ENCODE data around the gene CBX2.

The CBX2 gene

DNA sequence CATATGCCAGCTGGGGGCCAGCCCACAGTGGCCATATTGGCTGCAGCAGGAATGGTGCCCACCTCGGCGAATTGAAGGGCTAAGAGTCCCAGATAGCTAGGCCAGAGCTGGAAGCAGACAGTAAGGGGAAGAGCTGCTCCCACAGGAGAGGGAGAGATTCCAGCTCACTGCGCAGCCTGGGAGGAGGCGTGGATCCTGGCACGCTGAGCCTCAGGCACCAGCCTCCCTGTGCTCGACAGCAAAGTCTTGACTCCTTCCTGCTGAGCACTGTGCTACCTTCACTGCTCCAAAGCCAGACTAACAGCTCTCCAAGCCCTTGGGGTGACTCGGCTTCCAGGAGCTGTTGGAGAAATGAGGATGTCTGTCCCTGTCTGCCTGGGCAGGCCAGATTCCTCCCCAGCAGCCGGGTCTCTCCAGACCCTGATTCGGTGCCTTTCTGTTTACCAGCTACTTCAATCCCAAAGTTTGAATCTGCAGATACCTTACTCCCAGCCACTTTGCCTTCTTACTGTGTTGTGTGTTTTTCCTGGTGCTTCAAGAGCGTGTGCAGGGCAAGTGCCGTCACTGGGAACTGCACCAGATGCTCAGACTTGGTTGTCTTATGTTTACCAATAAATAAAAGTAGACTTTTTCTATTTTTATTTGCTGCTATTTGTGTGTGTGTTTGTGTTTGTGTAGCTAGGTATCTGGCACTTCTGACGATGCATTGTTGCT, 9.1 kb downstream of the CBX2 start:
- ATAC-seq = no peak
- H3K4me3 Mint-ChIP-seq = no peak overlapping the region
- peaks cover 96% of the 10 kb centered on the region for H3K27me3 Mint-ChIP-seq
- H3K4me1 Mint-ChIP-seq = peaks cover 12% of the 10 kb centered on the region
- no peaks in the 10 kb centered on the region for H3K9me3 Mint-ChIP-seq
- no peaks in the 10 kb centered on the region for H3K36me3 Mint-ChIP-seq
- no peak overlapping the region for H3K27ac Mint-ChIP-seq

DNA sequence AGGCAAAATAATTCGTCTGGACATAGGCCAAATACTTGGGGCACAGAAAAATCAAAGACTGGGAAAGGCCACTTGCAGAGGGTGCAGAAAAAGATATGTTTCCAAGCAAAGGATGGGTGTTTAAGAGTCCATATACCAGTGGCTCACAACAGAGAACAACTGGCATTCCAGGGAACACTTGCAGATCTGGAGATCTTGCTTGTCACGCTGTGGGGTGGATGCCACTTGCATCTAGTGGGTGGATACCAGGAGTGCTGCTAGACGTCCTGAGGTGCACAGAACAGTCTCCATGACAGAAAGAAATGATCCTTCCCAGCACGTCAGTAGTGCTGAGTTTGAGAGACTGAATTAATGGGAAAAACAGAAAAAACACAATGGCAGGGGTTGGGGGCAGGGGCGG, 10.5 kb downstream of the CBX2 start:
- no peak for ATAC-seq
- Mint-ChIP-seq H3K4me3 (no peak overlapping the region), H3K27ac (no peak overlapping the region), H3K9me3 (no peaks in the 10 kb centered on the region), H3K4me1 (peaks cover 9% of the 10 kb centered on the region), H3K27me3 (peaks cover 86% of the 10 kb centered on the region), H3K36me3 (no peaks in the 10 kb centered on the region)

DNA sequence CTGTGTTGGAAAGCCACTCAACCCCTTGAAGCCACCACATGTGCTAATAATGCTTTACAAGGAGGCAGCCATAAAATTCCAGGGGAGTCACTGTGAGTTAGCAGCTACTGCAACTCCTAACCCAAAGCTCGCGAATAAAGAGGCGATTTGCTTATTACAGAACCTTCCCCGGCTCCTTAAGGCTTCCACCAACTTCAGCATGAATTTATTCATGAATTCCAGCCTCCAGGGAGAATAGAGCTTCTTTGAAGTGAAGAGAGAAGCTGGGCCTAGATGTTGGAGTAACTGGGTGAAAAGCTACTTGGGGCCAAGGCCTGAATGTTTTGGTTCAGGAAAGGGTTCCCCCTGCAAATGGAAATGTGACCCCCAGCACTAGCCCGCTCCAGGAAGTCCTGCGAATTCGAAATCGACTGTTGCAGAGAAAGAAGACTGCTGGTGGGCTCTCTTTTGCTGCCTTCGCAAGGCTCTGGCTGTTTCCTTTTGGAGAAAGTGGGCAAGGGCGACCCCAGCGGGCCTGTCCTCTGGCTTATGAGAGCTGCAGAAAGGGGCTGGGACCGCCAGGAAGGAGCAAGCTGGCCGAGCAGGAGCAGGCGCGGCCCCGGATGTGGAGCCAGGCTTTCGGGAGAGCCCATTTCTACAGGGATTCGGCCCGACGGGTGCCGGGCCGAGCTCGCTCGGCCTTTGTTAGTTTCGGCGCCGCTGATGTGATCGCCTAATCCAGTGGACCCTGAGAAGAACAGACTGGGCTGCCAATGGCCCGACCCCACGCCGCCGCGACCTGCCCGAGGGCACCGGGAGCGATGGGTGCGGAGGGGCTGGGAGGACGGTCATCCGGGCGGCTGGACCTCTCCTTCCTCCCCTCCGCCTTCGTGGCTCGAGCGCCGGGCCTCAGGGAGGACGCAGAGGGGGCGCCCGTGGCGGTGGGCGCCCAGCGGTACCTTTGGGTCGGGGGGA, 11.3 kb downstream of the CBX2 start:
- Mint-ChIP-seq H3K4me3 (no peak overlapping the region), H3K9me3 (no peaks in the 10 kb centered on the region), H3K4me1 (peaks cover 9% of the 10 kb centered on the region), H3K27me3 (peaks cover 78% of the 10 kb centered on the region), H3K27ac (no peak overlapping the region), H3K36me3 (no peaks in the 10 kb centered on the region)
- ATAC-seq = no peak

DNA sequence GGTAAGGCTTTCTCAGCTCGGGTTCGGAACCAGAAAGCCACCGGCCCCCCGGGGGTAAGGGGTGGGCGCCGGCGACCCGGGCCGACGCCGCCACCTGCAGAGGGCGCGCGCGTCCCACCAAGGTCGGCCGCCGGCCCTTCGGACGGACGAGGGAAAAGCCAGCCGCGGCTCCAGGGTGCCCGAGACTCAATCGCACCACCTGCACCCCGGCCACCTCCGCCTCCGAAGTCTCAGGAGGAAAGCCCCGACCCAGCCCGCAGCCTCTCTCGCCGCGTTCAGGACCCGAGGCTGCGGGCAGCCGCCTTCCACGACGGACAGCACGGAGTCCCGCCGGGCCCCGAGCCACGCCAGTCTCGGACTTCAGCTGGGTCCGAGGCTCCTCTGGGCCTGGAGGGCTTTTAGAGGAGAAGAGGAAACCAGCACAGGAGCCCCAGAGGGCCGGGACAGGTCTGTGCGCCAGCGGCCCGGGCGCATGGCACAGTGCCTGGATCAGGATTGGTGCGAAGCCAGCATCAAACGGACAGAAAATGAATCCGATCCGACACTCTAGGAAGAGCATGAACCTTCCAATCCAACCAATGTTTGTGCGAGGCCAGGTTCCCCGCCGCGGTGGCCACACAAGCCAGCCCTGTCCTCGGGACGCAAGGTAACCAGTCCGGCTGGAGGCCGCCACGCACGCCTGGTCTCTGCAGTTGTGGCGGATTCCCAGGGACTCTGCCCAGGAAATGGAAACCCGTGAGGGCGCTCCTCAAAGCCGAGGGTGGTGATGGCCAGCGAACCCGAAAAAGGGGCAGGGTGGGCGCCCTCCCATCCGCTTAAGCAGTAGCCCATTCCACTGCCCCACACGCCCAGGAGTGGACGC, 12.2 kb downstream of the CBX2 start:
- Mint-ChIP-seq H3K4me1 (peaks cover 9% of the 10 kb centered on the region), H3K27me3 (peaks cover 69% of the 10 kb centered on the region), H3K36me3 (no peaks in the 10 kb centered on the region), H3K4me3 (no peak overlapping the region), H3K27ac (no peak overlapping the region), H3K9me3 (no peaks in the 10 kb centered on the region)
- peak; percentile 44 for ATAC-seq

DNA sequence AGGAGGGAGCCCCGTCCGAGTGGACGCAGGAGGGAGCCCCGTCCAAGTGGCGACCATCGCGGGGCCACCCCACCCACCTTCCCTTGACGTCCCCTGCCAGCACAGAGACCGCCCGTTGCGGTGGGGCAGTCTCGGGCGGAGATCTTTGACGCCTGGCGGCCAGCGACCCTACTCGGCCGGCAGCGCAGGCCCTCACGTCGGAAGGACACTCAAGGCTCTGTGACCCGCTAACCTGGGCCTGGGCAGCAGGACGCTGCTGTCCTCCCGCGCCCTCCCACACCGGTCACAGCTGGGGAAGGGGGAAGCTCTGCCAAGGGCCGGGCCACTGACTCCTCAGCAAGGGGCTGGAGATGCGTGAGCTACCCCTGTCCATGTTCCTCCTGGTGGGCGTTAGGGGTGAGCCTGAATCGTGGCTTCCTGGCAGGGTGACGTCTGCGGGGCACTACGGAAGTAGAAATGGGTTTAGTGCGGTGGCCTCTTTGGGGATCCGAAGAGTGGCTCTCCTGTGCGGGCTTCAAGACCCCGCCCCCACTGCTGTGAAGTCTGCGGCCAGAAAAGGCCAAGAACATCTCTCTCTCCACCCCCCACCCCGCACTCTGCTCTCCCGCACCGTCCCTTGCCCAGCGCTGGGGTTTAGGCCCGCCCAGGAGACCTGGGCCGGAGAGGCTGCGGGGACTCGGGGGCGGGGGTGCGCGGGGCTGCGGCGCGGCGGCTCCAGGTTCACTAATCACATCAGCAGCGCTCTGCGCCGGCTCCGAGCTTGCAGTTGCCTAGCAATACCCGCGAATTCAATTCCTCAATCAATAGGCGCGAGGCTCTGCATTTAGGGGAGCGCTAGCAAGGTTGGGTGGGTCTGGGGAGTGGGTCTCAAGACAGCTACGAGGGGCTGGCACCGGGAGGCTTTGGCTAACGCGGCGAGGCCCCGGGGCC, 13.1 kb downstream of the CBX2 start:
- no peak for ATAC-seq
- Mint-ChIP-seq H3K9me3 (no peaks in the 10 kb centered on the region), H3K4me1 (peaks cover 14% of the 10 kb centered on the region), H3K27ac (no peak overlapping the region), H3K4me3 (no peak overlapping the region), H3K27me3 (peaks cover 60% of the 10 kb centered on the region), H3K36me3 (no peaks in the 10 kb centered on the region)

DNA sequence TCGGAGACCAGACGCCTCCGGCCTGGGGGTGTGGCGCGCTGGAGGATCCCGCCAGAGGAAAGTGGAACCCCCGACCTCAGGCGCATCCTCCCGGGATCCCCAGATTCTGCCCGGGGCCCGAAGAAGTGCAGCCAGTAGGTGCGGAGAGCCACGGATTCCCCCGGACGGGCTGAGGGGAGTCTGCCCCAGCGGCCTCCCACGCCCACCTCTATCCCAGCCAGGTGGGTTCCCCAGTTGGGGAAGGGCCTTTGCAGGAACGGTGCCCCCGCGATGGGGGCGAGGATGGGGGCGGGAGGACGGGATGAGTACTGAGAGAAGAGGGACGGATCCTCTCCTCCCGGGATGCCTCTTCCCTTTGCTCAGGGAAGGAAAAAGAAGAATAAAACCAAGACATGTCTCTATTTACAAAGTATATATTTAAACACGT, 13.8 kb downstream of the CBX2 start:
- H3K4me3 Mint-ChIP-seq = no peak overlapping the region
- H3K27me3 Mint-ChIP-seq = peaks cover 54% of the 10 kb centered on the region
- H3K4me1 Mint-ChIP-seq = peaks cover 19% of the 10 kb centered on the region
- no peaks in the 10 kb centered on the region for H3K9me3 Mint-ChIP-seq
- ATAC-seq = no peak
- no peak overlapping the region for H3K27ac Mint-ChIP-seq
- no peaks in the 10 kb centered on the region for H3K36me3 Mint-ChIP-seq

DNA sequence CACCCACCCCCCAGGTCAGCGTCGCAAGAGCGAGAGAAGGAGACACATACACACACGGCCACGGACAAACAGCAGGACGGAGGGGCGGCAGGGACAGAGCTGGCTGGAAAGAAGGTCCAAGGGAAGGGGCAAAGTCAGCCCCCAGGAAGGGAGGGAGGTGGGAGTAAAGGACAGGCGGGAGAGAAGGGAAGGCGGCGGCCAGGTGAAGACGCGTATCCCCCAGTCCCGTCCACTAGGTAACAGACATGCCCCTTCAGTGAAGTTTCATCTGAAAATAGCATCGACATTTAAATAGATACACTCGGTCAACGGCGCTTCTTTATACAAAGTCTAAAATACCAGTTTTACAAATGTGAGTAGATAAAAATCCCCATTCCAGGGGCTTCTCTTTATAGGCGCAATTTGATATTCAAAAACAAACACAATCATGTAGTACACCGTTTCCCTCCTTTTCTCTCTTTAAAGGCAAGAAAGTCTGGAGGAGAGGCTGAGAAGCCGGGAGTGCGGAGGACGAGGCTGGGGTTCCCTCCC, 14.5 kb downstream of the CBX2 start:
- no peak for ATAC-seq
- H3K27ac Mint-ChIP-seq = no peak overlapping the region
- H3K4me1 Mint-ChIP-seq = peaks cover 19% of the 10 kb centered on the region
- no peaks in the 10 kb centered on the region for H3K9me3 Mint-ChIP-seq
- no peak overlapping the region for H3K4me3 Mint-ChIP-seq
- no peaks in the 10 kb centered on the region for H3K36me3 Mint-ChIP-seq
- peaks cover 47% of the 10 kb centered on the region for H3K27me3 Mint-ChIP-seq

DNA sequence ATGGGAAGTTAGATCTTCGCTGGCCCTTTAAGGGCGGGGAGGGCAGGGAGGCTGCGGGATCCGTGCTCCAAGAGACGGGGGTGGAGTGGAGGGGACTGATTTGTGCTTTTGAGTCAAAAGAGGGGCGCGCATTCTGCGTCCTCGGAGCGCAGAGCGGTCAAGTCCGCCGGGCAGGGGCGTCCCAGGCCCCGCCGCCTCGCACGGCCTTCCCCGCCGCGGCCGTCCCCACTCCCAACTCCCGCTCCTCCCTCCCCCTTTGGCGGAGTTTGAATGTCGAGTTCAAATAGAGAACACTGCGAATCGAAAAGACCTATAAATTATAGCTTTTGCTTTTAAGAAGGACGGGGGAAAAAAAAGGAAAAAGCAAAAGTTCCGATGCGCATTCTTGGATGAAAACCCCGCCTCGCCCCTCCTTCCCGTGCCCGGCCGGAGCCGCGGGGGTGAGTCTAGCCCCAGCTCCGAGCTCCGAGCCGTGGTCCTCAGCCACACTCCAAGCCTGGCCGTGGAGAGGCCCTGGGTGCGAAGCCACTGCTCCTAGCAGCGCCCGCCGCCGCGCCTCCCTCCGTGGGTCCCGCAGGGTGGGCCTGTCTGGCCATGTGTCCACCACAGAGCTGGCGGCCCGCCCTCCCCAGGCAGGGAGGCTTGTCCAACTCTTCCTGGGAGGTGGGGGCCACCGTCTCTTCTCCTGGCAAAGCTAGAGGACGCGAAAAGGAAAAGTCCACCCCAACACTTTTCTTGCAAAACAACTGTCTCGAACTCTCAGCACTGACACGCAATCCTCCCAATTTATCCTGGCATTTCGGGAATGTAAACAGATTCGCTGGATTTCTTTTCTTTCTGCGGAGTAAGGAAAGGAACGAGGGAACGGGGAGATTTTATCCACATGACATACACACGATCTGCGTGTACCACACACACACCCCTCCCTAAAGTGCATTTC, 15.3 kb downstream of the CBX2 start:
- Mint-ChIP-seq H3K4me1 (peaks cover 20% of the 10 kb centered on the region), H3K36me3 (no peaks in the 10 kb centered on the region), H3K27ac (no peak overlapping the region), H3K4me3 (no peak overlapping the region), H3K9me3 (no peaks in the 10 kb centered on the region), H3K27me3 (peaks cover 41% of the 10 kb centered on the region)
- ATAC-seq = no peak

DNA sequence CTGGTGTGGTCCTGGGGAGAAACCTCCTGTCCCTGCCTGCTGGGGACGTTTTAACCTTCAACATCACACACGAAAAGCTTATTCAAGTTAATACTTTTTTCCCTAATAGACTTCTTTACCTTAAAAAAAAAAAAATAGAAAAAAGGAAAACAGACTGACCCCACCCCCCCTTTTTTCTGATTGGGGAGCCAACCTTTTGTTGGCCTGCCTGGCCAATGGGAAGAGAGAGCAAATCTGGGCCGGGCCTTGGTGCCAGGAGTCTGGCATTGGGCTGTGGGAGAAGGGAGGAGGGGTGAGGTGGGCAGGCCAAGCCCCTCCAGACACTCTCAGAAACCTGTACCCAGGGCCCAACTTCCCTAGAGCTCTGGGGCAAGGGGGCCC, 16.0 kb downstream of the CBX2 start:
- Mint-ChIP-seq H3K9me3 (no peaks in the 10 kb centered on the region), H3K27ac (no peak overlapping the region), H3K27me3 (peaks cover 41% of the 10 kb centered on the region), H3K4me1 (peaks cover 25% of the 10 kb centered on the region), H3K36me3 (no peaks in the 10 kb centered on the region), H3K4me3 (no peak overlapping the region)
- ATAC-seq = no peak

DNA sequence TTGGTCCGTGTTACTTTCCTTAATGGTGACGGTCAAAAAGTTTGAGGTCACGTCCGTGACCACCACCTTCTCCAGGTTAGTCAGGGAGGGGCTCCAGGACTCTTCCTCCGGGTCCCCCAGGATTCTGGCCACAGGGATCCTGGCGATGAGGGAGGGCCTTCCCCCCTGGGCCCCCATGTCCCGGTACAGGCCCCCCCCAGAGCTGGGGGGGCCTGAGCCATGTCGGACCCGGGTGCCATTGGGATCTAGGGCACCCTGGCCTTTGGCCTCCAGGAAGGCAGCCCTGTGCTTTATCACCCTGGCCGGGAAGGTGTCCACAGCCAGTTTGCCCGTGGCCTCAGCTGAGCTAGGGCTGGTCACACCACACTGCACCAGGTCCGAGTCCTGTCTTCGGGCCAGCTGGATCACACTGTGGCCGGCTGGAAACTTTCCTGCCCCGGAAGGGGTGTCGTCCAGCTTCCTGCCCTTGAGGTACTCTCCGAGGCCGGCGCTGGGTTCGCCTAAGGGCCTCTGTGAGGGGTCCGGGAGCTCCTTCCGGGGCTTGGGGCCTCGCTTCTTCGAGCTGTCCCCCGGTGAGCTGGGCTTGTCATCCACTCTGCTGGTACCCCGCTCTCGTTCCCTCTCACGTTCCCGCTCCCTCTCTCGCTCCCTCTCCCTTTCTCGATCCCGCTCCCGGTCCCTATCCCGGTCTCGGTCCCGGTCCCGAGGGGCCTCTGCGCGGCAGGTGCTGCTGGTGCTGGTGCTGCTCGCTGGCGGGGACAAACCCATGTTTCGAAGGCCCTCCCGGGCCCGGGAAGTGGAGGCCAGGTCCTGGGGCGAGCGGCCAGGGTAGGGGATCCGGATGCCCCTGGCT, 16.9 kb downstream of the CBX2 start:
- H3K27me3 Mint-ChIP-seq = peaks cover 44% of the 10 kb centered on the region
- H3K9me3 Mint-ChIP-seq = peaks cover 5% of the 10 kb centered on the region
- ATAC-seq = no peak
- H3K4me1 Mint-ChIP-seq = peaks cover 27% of the 10 kb centered on the region
- H3K4me3 Mint-ChIP-seq = no peak overlapping the region
- H3K36me3 Mint-ChIP-seq = peaks cover 5% of the 10 kb centered on the region
- H3K27ac Mint-ChIP-seq = no peak overlapping the region

DNA sequence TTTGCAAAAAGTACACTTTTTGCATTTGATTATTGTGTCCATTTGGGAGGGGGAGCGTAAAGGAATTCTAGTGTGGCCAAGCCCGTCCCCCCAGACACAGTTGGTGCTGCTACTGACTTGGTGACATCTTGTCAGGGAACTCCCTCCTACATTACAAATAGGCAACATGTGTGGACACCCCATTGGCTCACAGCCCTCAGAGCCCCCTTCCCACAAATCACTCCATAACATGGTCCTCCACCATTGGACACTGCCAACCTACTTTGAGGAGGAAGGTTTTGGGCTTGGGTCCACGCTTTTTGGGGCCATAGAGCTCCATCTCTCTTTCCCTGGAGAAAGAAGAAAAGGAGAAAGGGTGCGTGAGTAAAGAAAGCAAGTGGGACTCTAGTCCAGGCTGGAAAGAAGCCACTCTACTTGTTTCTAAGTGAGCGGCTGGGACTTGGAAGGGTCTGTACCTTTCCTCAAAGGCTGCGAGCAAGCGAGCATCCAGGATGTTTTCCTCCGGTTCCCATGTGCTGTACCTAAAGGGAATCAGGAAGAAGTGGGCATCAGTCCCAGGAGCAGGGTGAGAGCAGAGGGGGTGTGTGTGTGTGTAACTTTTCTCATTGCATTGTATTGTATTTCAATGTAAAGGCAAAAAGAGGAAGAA, 18.0 kb downstream of the CBX2 start:
- no peak for ATAC-seq
- Mint-ChIP-seq H3K27me3 (peaks cover 44% of the 10 kb centered on the region), H3K36me3 (peaks cover 5% of the 10 kb centered on the region), H3K27ac (peak overlapping the region; percentile 79), H3K4me3 (peak overlapping the region; percentile 90), H3K4me1 (peaks cover 36% of the 10 kb centered on the region), H3K9me3 (peaks cover 5% of the 10 kb centered on the region)

DNA sequence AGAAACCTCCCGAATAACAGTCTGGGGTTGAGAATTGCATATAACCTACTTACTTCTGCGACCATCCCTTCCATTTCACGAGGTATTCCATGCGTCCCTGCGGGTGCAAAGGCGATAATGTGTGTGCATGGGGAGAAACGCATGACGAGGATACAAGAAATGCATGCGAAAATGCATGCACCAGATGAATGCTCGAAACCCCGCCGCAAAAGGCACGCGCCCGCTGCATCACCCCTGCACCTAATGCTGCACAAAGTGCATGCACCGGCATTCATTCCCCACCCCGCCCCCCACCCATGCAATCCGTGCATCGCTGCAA, 18.5 kb downstream of the CBX2 start:
- Mint-ChIP-seq H3K4me3 (peak overlapping the region; percentile 90), H3K27me3 (peaks cover 40% of the 10 kb centered on the region), H3K27ac (peak overlapping the region; percentile 79), H3K4me1 (peaks cover 36% of the 10 kb centered on the region), H3K9me3 (peaks cover 5% of the 10 kb centered on the region), H3K36me3 (peaks cover 5% of the 10 kb centered on the region)
- ATAC-seq = no peak
